HEK293 (cell line): Measurements from ENCODE around the gene TPRN.

Source experiments
- CTCF ChIP-seq: fragments of 450-650 bp; formaldehyde crosslinking; IDR thresholded peaks from 2 replicates; pipeline ENCODE4 v1.5.1; 2016; ENCODE audit warnings: missing biosample characterization, missing genetic modification characterization
- KLF16 ChIP-seq: fragments of 450-650 bp; formaldehyde crosslinking; IDR thresholded peaks from 2 replicates; pipeline ENCODE4 v1.5.1; 2017; ENCODE audit warnings: missing biosample characterization, missing genetic modification characterization
- REST ChIP-seq: fragments of 450-650 bp; formaldehyde crosslinking; IDR thresholded peaks from 2 replicates; pipeline ENCODE4 v1.5.1; 2016; ENCODE audit warnings: missing biosample characterization, missing genetic modification characterization
- ZBTB49 ChIP-seq: fragments of 450-650 bp; formaldehyde crosslinking; IDR thresholded peaks from 2 replicates; pipeline ENCODE4 v1.5.1; 2016; ENCODE audit warnings: missing biosample characterization, missing genetic modification characterization, low read depth
- ZFP41 ChIP-seq: fragments of 450-650 bp; formaldehyde crosslinking; IDR thresholded peaks from 2 replicates; pipeline ENCODE4 v1.5.1; 2016; ENCODE audit warnings: missing biosample characterization, missing genetic modification characterization, borderline replicate concordance
- ZFP69B ChIP-seq: fragments of 450-650 bp; formaldehyde crosslinking; IDR thresholded peaks from 2 replicates; pipeline ENCODE4 v1.5.1; 2016; ENCODE audit warnings: missing biosample characterization, missing genetic modification characterization
- ZNF114 ChIP-seq: fragments of 450-650 bp; formaldehyde crosslinking; IDR thresholded peaks from 2 replicates; pipeline ENCODE4 v1.5.0; 2017; ENCODE audit warnings: missing biosample characterization, missing genetic modification characterization
- ZNF140 ChIP-seq: fragments of 450-650 bp; formaldehyde crosslinking; IDR thresholded peaks from 2 replicates; pipeline ENCODE4 v1.5.1; 2016; ENCODE audit warnings: missing biosample characterization, missing genetic modification characterization
- ZNF174 ChIP-seq: fragments of 450-650 bp; formaldehyde crosslinking; IDR thresholded peaks from 2 replicates; pipeline ENCODE4 v1.5.0; 2017; ENCODE audit warnings: missing biosample characterization, mild to moderate bottlenecking, missing genetic modification characterization
- ZNF274 ChIP-seq, 2 experiments: fragments of 200-500 bp in 1 of 2; fragments of 450-650 bp in 1 of 2; sonication (Bioruptor generic) in 1 of 2; formaldehyde crosslinking in 1 of 2; IDR thresholded peaks; 2 replicates each; pipeline versions ENCODE4 v1.5.1 to v1.6.1; 2014 to 2016; ENCODE audit warnings: borderline replicate concordance in 1 of 2, inconsistent platforms in 1 of 2, low read length in 1 of 2, missing biosample characterization in 1 of 2, missing genetic modification characterization in 1 of 2
- ZNF423 ChIP-seq: fragments of 450-650 bp; formaldehyde crosslinking; IDR thresholded peaks from 2 replicates; pipeline ENCODE4 v1.5.1; 2016; ENCODE audit warnings: missing biosample characterization, missing genetic modification characterization
- ZNF449 ChIP-seq: fragments of 450-650 bp; formaldehyde crosslinking; IDR thresholded peaks from 2 replicates; pipeline ENCODE4 v1.5.1; 2017; ENCODE audit warnings: missing biosample characterization, mild to moderate bottlenecking, missing genetic modification characterization, moderate library complexity
- ZNF785 ChIP-seq: fragments of 450-650 bp; formaldehyde crosslinking; IDR thresholded peaks from 2 replicates; pipeline ENCODE4 v1.5.1; 2016; ENCODE audit warnings: missing biosample characterization, missing genetic modification characterization
- ZSCAN4 ChIP-seq: fragments of 450-650 bp; formaldehyde crosslinking; IDR thresholded peaks from 2 replicates; pipeline ENCODE4 v1.5.1; 2017; ENCODE audit warnings: missing biosample characterization, missing genetic modification characterization

- TF ChIP-seq ZNF449 (tag by site-specific recombination) (no peak), CTCF (tag by site-specific recombination) (no peak), REST (tag by site-specific recombination) (no peak), KLF16 (tag by site-specific recombination) (no peak), ZNF423 (no peak), ZNF274 (IDR thresholded peaks at IDR 0.05; ENCODE audit: low read length) (no peak), ZNF274 (tag by site-specific recombination; IDR thresholded peaks at IDR 0.05; ENCODE audit: borderline replicate concordance) (no peak), ZSCAN4 (tag by site-specific recombination) (no peak), ZNF140 (tag by site-specific recombination) (no peak), ZBTB49 (tag by site-specific recombination) (no peak), ZNF114 (tag by site-specific recombination) (no peak), ZFP41 (no peak), ZNF785 (tag by site-specific recombination) (no peak), ZFP69B (tag by site-specific recombination) (no peak), ZNF174 (tag by site-specific recombination) (no peak)
Observed at GRCh38 chr9:137164370-137165249, 35.9 kb downstream of the TPRN start.
